Caki2 (cell line): ENCODE results near the gene CASZ1. TPM values are rescaled to one million over a fixed set of nuclear protein-coding genes. Genes with fewer than 3 reads are reported as not detected.

Experiments
- DNase-seq: peaks from one replicate; pipeline ENCODE4 v3.0.0-alpha.2; 2015; ENCODE audit warnings: low read depth
- in situ Hi-C: cut with HindIII; loops from 2 replicates; pipeline ENCODE4 v1.10.0; 2016; ENCODE audit warnings: low sequenced_read_pairs, low pct_unique_long_range_greater_than_20kb, mixed read lengths
- total RNA-seq: library from RNA; depleted of rRNA; stranded (reverse); fragments of >200 nt; shearing (Covaris generic); gene quantifications from 2 replicates; pipeline ENCODE4 v1.2.3, GENCODE V29; 2014; ENCODE audit warnings: low replicate concordance; rRNA removed

The CASZ1 gene
- total RNA-seq, result 0.58 and 3.7 TPM in 2 replicates

- peak; percentile 83 for DNase-seq
- in situ Hi-C loops, result no loop called here
Observed at GRCh38 chr1:10796029-10796944, at the start of gene CASZ1. Gene CASZ1, minus strand, starts transcription at chr1:10796646. Its CDS starts 102,757 bp downstream, at chr1:10693889.

- in situ Hi-C loops, result no loop called here
- no peak for DNase-seq
Observed at GRCh38 chr1:10843697-10844096, 47.3 kb upstream of the CASZ1 start.

- no peak for DNase-seq
- in situ Hi-C loops, result no loop called here
Observed at GRCh38 chr1:10841118-10841517, 44.7 kb upstream of the CASZ1 start.

- in situ Hi-C loops, result no loop called here
- no peak for DNase-seq
Observed at GRCh38 chr1:10839188-10839770, 42.8 kb upstream of the CASZ1 start.

- in situ Hi-C loops, result no loop called here
- DNase-seq, result no peak
Observed at GRCh38 chr1:10838541-10838940, 42.1 kb upstream of the CASZ1 start.

GRCh38 chr1:10836726-10837125 lies 40.3 kb upstream of the CASZ1 start:
- no peak for DNase-seq
- in situ Hi-C loops, result no loop called here

- DNase-seq, result peak; percentile 18
- in situ Hi-C loops, result no loop called here
Observed at GRCh38 chr1:10835822-10836421, 39.5 kb upstream of the CASZ1 start.

GRCh38 chr1:10835421-10835820 lies 39.0 kb upstream of the CASZ1 start:
- in situ Hi-C loops, result no loop called here

GRCh38 chr1:10834770-10835412 lies 38.4 kb upstream of the CASZ1 start:
- in situ Hi-C loops, result no loop called here

More at GRCh38 chr1:10835421-10835820, 39.0 kb upstream of the CASZ1 start:
- DNase-seq, result no peak

GRCh38 chr1:10833630-10834557 lies 37.4 kb upstream of the CASZ1 start:
- DNase-seq, result no peak

More at GRCh38 chr1:10834770-10835412, 38.4 kb upstream of the CASZ1 start:
- DNase-seq, result no peak

GRCh38 chr1:10832703-10833102 lies 36.3 kb upstream of the CASZ1 start:
- DNase-seq, result no peak
- in situ Hi-C loops, result no loop called here

More at GRCh38 chr1:10833630-10834557, 37.4 kb upstream of the CASZ1 start:
- in situ Hi-C loops, result no loop called here

- in situ Hi-C loops, result no loop called here
- no peak for DNase-seq
Observed at GRCh38 chr1:10830961-10831668, 34.7 kb upstream of the CASZ1 start.

GRCh38 chr1:10829965-10830515 lies 33.6 kb upstream of the CASZ1 start:
- in situ Hi-C loops, result no loop called here
- no peak for DNase-seq

GRCh38 chr1:10829067-10829818 lies 32.8 kb upstream of the CASZ1 start:
- DNase-seq, result no peak
- in situ Hi-C loops, result no loop called here

- in situ Hi-C loops, result no loop called here
- DNase-seq, result no peak
Observed at GRCh38 chr1:10827377-10828333, 31.2 kb upstream of the CASZ1 start.
